WERI-Rb-1 (cell line): ENCODE results near the gene PRRC2B.
"Not testable (repeated sequence)": the region's sequence is repeated elsewhere in the genome, so short reads cannot be mapped to it uniquely, and the experiment has no call there.

ENCODE experiments used
- DNase-seq: peaks from one replicate; pipeline ENCODE4 v3.0.0-alpha.2; 2020
- H3K27ac ChIP-seq: fragments of 250-450 bp; sonication (Bioruptor Pico); 2 replicates; pipeline ENCODE4 v1.5.1; 2020; ENCODE audit warnings: mild to moderate bottlenecking, moderate library complexity
- H3K27me3 ChIP-seq: fragments of 250-450 bp; sonication (Bioruptor Pico); 2 replicates; pipeline ENCODE4 v1.5.1; 2021; ENCODE audit warnings: mild to moderate bottlenecking, low read depth, moderate library complexity; ENCODE audit not compliant: insufficient read depth, severe bottlenecking
- H3K36me3 ChIP-seq: fragments of 250-450 bp; sonication (Bioruptor Pico); 2 replicates; pipeline ENCODE4 v1.5.1; 2020; ENCODE audit warnings: mild to moderate bottlenecking, moderate library complexity
- H3K4me3 ChIP-seq: 2 replicates; pipeline ENCODE4 v1.5.1; 2011; ENCODE audit warnings: low read depth, mild to moderate bottlenecking, control low read depth, low read length
- H3K9me3 ChIP-seq: fragments of 250-450 bp; sonication (Bioruptor Pico); 2 replicates; pipeline ENCODE4 v1.5.1; 2021; ENCODE audit warnings: mild to moderate bottlenecking, moderate library complexity; ENCODE audit not compliant: severe bottlenecking
- TF ChIP-seq, protein P1 (sequence below): IDR thresholded peaks from 2 replicates; pipeline ENCODE4 v1.5.1; 2011; ENCODE audit warnings: low read depth, mild to moderate bottlenecking, control low read depth, inconsistent platforms, low read length

The PRRC2B gene

DNA sequence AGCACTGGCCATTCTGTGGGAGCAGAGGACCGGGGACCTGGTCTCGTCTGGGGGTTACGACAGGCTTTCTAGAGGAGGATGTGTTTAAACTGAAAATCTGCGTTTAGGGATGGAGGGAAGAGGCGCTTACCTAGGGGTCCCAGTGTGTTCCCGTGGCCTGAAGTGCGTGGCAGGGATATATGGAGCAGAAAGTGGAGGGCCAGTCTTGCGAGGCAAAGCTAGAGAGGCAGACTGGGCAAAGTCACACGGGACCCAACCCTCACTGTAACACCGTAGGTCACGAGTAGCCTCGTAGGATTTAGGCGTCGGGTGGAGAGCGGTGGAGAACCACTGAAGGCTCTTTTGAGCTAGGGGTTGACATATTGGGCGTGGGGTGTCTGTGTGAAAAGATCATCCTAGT lies 76.1 kb downstream of the PRRC2B start:
- DNase-seq, result no peak
- H3K36me3 ChIP-seq, result peaks cover 100% of the 10 kb centered on the region
- TF ChIP-seq, protein P1, sequence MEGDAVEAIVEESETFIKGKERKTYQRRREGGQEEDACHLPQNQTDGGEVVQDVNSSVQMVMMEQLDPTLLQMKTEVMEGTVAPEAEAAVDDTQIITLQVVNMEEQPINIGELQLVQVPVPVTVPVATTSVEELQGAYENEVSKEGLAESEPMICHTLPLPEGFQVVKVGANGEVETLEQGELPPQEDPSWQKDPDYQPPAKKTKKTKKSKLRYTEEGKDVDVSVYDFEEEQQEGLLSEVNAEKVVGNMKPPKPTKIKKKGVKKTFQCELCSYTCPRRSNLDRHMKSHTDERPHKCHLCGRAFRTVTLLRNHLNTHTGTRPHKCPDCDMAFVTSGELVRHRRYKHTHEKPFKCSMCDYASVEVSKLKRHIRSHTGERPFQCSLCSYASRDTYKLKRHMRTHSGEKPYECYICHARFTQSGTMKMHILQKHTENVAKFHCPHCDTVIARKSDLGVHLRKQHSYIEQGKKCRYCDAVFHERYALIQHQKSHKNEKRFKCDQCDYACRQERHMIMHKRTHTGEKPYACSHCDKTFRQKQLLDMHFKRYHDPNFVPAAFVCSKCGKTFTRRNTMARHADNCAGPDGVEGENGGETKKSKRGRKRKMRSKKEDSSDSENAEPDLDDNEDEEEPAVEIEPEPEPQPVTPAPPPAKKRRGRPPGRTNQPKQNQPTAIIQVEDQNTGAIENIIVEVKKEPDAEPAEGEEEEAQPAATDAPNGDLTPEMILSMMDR, result no peak
- no peaks in the 10 kb centered on the region for H3K27me3 ChIP-seq
- no peak overlapping the region for H3K27ac ChIP-seq
- no peak overlapping the region for H3K4me3 ChIP-seq
- H3K9me3 ChIP-seq, result no peaks in the 10 kb centered on the region

DNA sequence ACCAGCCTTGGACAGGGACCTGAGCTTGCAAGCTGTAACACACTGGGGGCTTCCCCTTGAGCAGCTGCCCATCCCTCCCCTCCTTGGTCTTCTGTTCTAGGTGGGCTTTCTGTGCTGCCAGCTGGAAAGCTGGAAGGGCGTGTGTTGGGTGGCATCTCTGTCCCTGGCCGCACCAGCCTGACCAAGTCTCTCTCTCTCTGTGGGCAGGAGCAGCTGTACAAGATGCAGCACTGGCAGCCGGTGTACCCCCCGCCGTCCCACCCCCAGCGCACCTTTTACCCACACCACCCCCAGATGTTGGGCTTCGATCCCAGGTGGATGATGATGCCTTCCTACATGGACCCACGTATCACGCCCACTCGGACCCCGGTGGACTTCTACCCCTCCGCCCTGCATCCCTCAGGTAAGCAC lies 76.7 kb downstream of the PRRC2B start:
- no peaks in the 10 kb centered on the region for H3K9me3 ChIP-seq

DNA sequence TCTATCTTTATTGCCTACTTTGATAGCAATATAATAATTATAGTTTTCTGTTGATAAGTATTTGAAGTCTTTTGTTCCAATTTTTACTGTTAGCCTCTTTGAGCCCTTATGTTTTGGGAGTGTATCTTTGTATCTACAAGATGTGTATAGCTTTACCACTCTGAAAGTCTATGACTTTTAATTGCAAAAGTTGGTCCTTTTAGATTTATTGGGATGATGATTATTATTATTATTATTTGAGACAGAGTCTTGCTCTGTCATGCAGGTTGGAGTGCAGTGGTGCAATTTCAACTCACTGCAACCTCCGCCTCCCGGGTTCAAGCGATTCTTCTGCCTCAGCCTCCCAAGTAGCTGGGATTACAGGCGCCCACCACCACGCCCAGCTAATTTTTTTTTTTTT lies 78.2 kb downstream of the PRRC2B start:
- not testable (repeated sequence) for DNase-seq, H3K27ac ChIP-seq, H3K27me3 ChIP-seq, H3K4me3 ChIP-seq, H3K9me3 ChIP-seq
- peaks cover 100% of the 10 kb centered on the region for H3K36me3 ChIP-seq

More for the DNA sequence above, 76.7 kb downstream of the PRRC2B start:
- H3K4me3 ChIP-seq, result no peak overlapping the region
- H3K36me3 ChIP-seq, result peaks cover 100% of the 10 kb centered on the region
- TF ChIP-seq, protein P1, result no peak
- no peaks in the 10 kb centered on the region for H3K27me3 ChIP-seq
- no peak overlapping the region for H3K27ac ChIP-seq
- DNase-seq, result no peak

DNA sequence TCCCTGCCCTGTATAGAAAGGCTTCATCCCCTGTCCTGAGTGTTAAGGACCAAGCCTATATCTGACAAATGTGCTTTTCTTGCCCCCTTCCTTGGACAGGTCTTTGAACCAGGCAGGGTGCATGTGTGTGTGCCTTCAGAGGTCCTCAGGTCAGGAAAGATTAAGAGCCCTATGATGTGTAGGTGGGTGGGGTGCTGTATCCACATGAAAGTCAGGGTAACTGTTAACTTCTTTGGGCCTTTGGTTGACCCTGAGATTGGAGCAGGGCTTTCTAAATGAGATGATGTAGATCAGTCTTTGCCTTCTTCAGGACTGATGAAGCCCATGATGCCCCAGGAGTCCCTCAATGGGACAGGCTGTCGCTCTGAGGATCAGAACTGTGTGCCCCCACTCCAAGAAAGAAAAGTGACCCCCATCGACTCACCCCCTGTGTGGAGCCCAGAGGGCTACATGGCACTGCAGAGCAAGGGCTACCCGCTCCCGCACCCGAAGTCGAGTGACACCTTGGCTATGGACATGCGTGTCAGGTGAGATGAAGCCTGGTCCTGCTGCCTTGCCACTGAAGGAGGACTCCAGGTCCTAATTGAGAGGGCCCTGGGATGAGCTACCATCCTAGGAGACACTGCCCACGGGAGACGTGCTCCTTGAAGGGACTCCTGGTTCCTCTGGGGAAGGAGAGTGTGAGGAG lies 79.5 kb downstream of the PRRC2B start:
- no peak for DNase-seq
- peaks cover 100% of the 10 kb centered on the region for H3K36me3 ChIP-seq

DNA sequence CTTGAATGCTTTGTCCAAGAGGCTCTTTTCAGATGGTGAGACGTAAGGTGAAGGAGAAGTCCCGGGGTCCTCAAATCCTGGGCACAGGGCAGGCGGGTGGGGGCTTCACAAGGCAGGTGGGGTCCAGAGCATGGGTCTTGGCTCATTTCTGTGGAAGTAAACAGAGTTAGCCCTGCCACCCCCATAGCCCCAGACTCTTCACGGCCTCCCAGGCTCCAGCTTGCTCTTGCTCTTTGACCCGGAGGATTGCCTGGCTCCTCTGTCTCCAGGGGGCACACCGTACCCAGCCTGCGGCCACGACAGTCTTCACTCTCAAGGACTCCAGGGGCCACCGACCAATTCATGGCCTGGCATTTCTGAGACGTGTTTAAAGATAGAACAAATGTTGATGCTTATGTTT lies 80.0 kb downstream of the PRRC2B start:
- no peak for DNase-seq
- no peak overlapping the region; the same call in 1 of the 2 replicates for H3K27ac ChIP-seq
- H3K4me3 ChIP-seq, result no peak overlapping the region
- TF ChIP-seq, protein P1, result no peak
- H3K36me3 ChIP-seq, result peaks cover 100% of the 10 kb centered on the region
- no peaks in the 10 kb centered on the region for H3K27me3 ChIP-seq
- no peaks in the 10 kb centered on the region for H3K9me3 ChIP-seq

More for the DNA sequence above, 79.5 kb downstream of the PRRC2B start:
- Histone ChIP-seq H3K4me3 (no peak overlapping the region), H3K27ac (no peak overlapping the region; the same call in 1 of the 2 replicates), H3K9me3 (no peaks in the 10 kb centered on the region), H3K27me3 (no peaks in the 10 kb centered on the region)
- TF ChIP-seq, protein P1, result no peak

DNA sequence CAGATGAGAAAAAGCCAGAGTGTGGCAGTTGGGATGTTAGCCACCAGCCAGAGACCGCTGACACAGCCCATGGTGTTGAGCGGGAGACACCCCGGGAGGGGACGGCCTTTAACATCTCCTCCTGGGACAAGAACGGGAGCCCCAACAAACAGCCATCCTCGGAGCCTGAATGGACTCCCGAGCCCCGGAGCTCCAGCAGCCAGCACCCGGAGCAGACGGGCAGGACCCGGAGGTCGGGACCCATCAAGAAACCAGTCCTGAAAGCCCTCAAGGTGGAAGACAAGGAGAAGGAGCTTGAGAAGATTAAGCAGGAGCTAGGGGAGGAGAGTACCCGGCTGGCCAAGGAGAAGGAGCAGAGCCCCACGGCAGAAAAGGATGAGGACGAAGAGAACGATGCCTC lies 80.8 kb downstream of the PRRC2B start:
- TF ChIP-seq, protein P1, result no peak
- H3K36me3 ChIP-seq, result peaks cover 100% of the 10 kb centered on the region
- no peak for DNase-seq
- no peak overlapping the region for H3K27ac ChIP-seq
- no peaks in the 10 kb centered on the region for H3K27me3 ChIP-seq
- no peaks in the 10 kb centered on the region for H3K9me3 ChIP-seq
- no peak overlapping the region for H3K4me3 ChIP-seq
